OCI-LY3 (cell line): ENCODE measurements around the gene PREB.

ENCODE experiments used
- EZH2phosphoT487 ChIP-seq: fragments of 200-600 bp; shearing (Covaris generic); IDR thresholded peaks from 2 replicates; pipeline ENCODE4 v1.6.1; 2018; ENCODE audit warnings: antibody characterized with exemption, mixed run types, low read depth
- TF ChIP-seq, protein P1 (sequence below): fragments of 200-600, 300-600 bp; sonication (generic); IDR thresholded peaks from 2 replicates; pipeline ENCODE4 v1.5.1; 2014; ENCODE audit warnings: antibody characterized with exemption, low read length, low read depth

DNA sequence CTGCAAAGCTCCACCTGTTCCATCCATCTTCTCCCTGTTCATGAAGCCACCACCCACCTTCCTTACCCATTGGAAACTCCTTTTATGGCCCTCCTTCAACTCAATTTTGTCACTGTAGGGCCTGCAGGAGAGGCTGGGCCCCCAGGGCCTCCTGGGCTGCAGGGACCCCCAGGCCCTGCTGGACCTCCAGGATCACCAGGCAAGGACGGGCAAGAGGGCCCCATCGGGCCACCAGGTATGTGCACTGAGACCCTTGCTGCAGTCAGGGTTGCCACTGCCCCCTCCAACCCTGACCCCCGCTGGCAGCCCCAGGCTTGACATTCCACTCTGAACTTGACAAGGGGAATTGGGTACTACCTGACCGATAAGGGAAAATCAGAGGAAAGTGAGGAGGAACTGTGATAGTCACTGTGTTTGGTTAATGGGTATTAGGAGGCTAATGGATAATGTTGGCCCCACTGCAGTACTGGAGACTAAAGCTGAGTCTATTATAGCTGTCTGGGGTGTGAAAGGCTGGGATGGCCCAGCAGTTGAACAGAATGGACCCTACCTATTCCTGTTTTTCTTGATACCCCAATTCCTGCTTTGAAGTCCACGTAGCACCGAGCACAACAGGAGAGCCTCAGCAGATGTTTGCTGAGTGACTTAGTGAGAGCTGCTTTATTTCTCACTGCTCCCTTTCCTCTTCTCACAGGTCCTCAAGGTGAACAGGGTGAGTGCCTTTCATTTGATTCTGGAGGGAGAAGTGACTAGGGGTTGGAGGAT lies 50.0 kb downstream of the PREB start:
- TF ChIP-seq, protein P1, sequence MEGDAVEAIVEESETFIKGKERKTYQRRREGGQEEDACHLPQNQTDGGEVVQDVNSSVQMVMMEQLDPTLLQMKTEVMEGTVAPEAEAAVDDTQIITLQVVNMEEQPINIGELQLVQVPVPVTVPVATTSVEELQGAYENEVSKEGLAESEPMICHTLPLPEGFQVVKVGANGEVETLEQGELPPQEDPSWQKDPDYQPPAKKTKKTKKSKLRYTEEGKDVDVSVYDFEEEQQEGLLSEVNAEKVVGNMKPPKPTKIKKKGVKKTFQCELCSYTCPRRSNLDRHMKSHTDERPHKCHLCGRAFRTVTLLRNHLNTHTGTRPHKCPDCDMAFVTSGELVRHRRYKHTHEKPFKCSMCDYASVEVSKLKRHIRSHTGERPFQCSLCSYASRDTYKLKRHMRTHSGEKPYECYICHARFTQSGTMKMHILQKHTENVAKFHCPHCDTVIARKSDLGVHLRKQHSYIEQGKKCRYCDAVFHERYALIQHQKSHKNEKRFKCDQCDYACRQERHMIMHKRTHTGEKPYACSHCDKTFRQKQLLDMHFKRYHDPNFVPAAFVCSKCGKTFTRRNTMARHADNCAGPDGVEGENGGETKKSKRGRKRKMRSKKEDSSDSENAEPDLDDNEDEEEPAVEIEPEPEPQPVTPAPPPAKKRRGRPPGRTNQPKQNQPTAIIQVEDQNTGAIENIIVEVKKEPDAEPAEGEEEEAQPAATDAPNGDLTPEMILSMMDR, result no peak
- no peak for TF ChIP-seq EZH2phosphoT487
